H1 (cell line): ENCODE measurements around the gene P4HA3. TPM values are rescaled to one million over a fixed set of nuclear protein-coding genes. Genes with fewer than 3 reads are reported as not detected.

Experiments used
- CHD7 ChIP-seq: fragments of 300-600 bp; sonication (generic); IDR thresholded peaks from 2 replicates; pipeline ENCODE4 v1.7.1; 2012; ENCODE audit warnings: low read length, moderate library complexity, mild to moderate bottlenecking, inconsistent platforms; ENCODE audit not compliant: insufficient replicate concordance
- GABPA ChIP-seq: IDR thresholded peaks from 2 replicates; pipeline ENCODE4 v1.6.1; 2011; ENCODE audit warnings: mild to moderate bottlenecking, low read length, moderate library complexity, borderline replicate concordance; ENCODE audit not compliant: insufficient read depth
- JUN ChIP-seq: IDR thresholded peaks from 2 replicates; pipeline ENCODE4 v1.6.1; 2011; ENCODE audit warnings: low read depth, mild to moderate bottlenecking, improper control_type of control experiment, low read length
- JUND ChIP-seq: IDR thresholded peaks from 2 replicates; pipeline ENCODE4 v1.6.1; 2011; ENCODE audit warnings: mild to moderate bottlenecking, improper control_type of control experiment, low read length
- KDM1A ChIP-seq: fragments of 200-600, 300-600 bp; sonication (generic); IDR thresholded peaks from 2 replicates; pipeline ENCODE4 v1.7.1; 2016; ENCODE audit warnings: mild to moderate bottlenecking, low read length, borderline replicate concordance
- RXRA ChIP-seq: IDR thresholded peaks from 2 replicates; pipeline ENCODE4 v1.6.1; 2011; ENCODE audit warnings: low read depth, mild to moderate bottlenecking, low read length, moderate library complexity; ENCODE audit not compliant: insufficient read depth
- SAP30 ChIP-seq: fragments of 300-600 bp; sonication (generic); IDR thresholded peaks from 2 replicates; pipeline ENCODE4 v1.7.1; 2012; ENCODE audit warnings: low read length, moderate library complexity, mild to moderate bottlenecking, inconsistent platforms; ENCODE audit not compliant: insufficient read depth, insufficient replicate concordance
- SP2 ChIP-seq: IDR thresholded peaks from 2 replicates; pipeline ENCODE4 v1.6.1; 2012; ENCODE audit warnings: mild to moderate bottlenecking, low read length, inconsistent platforms
- SRF ChIP-seq: IDR thresholded peaks from 2 replicates; pipeline ENCODE4 v1.6.1; 2011; ENCODE audit warnings: mild to moderate bottlenecking, low read depth, low read length, moderate library complexity
- TBP ChIP-seq: IDR thresholded peaks from 2 replicates; pipeline ENCODE4 v1.6.1; 2011; ENCODE audit warnings: low read depth, low read length, improper control_type of control experiment
- polyA plus RNA-seq, 7 experiments: library from polyadenylated mRNA; depleted of rRNA in 3 of 7; stranded (reverse) in 5 of 7; unstranded in 2 of 7; fragments of >200 nt in 5 of 7; fragments of 200-250 nt in 2 of 7; gene quantifications; 1 replicate in 5 of 7; 2 replicates in 1 of 7; 4 replicates in 1 of 7; pipeline versions ENCODE4 v1.2.1 to v1.2.3, GENCODE V29; 2011 to 2013; ENCODE audit warnings: missing spikeins in 2 of 7, mixed read lengths in 2 of 7
- total RNA-seq: library from RNA; stranded (reverse); fragmentation: NEBNext Ultra II Directional; extraction: Animal tissue kit (Norgen Biotek cat#: 25700); gene quantifications from 2 replicates; pipeline ENCODE4 v1.2.1, GENCODE V29; 2021

P4HA3 gene
- total and polyA plus RNA-seq, 2 of the 8 experiments (the other 6 are each of a cell fraction or from before 2014, with no cell fraction given) = 0.06 TPM; not detected in 1

DNA sequence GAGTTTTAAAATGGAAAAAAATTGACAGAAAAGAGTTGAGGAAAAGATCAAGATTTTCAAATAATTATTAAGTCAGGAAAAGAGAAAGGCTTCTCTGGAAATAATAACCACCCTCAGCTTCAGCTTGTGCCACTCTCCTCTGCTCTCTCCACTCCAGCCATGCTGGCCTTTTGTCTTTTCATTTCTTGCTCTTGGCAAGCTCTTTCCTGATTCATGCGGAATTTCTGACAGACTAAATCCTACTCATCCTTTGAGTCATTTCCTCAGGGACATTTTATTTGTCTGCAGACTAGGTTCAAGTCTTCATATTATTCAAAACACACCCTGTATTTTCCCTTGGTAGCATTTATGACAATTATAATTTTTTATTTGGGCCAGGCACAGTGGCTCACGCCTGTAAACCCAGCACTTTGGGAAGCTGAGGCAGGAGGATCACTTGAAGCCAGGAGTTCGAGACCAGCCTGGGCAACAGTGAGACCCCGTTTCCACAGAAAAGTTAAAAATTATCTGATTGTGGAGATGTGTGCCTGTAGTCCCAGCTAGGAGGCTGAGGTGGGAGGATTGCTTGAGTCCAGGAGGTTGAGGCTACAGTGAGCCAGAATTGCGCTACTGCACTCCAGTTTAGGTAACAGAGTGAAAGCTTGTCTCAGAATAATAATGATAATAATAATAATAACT, 7.8 kb upstream of the P4HA3 start (continued):
- no peak for TF ChIP-seq CHD7
- no peak for TF ChIP-seq SAP30
- no peak for TF ChIP-seq KDM1A
- TF ChIP-seq SRF = no peak
- TF ChIP-seq TBP = no peak
- TF ChIP-seq RXRA = no peak
- no peak for TF ChIP-seq GABPA
- TF ChIP-seq JUND = no peak
- TF ChIP-seq SP2 = no peak
- TF ChIP-seq JUN = no peak
